ENCODE measurements around the gene PPARG. TPM values are rescaled to one million over a fixed set of nuclear protein-coding genes. Genes with fewer than 3 reads are reported as not detected.

The PPARG gene
- total RNA-seq, 1 donor from 2014 or later = 10.1 TPM

- TF ChIP-seq, protein P1, sequence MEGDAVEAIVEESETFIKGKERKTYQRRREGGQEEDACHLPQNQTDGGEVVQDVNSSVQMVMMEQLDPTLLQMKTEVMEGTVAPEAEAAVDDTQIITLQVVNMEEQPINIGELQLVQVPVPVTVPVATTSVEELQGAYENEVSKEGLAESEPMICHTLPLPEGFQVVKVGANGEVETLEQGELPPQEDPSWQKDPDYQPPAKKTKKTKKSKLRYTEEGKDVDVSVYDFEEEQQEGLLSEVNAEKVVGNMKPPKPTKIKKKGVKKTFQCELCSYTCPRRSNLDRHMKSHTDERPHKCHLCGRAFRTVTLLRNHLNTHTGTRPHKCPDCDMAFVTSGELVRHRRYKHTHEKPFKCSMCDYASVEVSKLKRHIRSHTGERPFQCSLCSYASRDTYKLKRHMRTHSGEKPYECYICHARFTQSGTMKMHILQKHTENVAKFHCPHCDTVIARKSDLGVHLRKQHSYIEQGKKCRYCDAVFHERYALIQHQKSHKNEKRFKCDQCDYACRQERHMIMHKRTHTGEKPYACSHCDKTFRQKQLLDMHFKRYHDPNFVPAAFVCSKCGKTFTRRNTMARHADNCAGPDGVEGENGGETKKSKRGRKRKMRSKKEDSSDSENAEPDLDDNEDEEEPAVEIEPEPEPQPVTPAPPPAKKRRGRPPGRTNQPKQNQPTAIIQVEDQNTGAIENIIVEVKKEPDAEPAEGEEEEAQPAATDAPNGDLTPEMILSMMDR (IDR thresholded peaks at IDR 0.05; ENCODE audit: unreplicated experiment) = no peak
- Mint-ChIP-seq H3K27ac (no peak overlapping the region), H3K9me3 (peaks cover 12% of the 10 kb centered on the region), H3K4me1 (peaks cover 15% of the 10 kb centered on the region), H3K4me3 (no peak overlapping the region), H3K36me3 (peaks cover 17% of the 10 kb centered on the region), H3K27me3 (ENCODE audit: low read depth) (no peaks in the 10 kb centered on the region)
- no peak for DNase-seq (ENCODE audit: low spot score in 2 of 2, unreplicated experiment in 2 of 2)
These were observed 121.1 kb downstream of the PPARG start for GRCh38 chr3:12409684-12410596.

GRCh38 chr3:12413721-12414255 is 124.9 kb downstream of the PPARG start:
- TF ChIP-seq, protein P1 (IDR thresholded peaks at IDR 0.05; ENCODE audit: unreplicated experiment) = no peak
- Mint-ChIP-seq H3K9me3 (no peaks in the 10 kb centered on the region), H3K4me1 (peaks cover 32% of the 10 kb centered on the region), H3K4me3 (no peak overlapping the region), H3K36me3 (no peaks in the 10 kb centered on the region), H3K27ac (no peak overlapping the region), H3K27me3 (ENCODE audit: low read depth) (no peaks in the 10 kb centered on the region)
- no peak for DNase-seq (ENCODE audit: low spot score in 2 of 2, unreplicated experiment in 2 of 2)

DNA sequence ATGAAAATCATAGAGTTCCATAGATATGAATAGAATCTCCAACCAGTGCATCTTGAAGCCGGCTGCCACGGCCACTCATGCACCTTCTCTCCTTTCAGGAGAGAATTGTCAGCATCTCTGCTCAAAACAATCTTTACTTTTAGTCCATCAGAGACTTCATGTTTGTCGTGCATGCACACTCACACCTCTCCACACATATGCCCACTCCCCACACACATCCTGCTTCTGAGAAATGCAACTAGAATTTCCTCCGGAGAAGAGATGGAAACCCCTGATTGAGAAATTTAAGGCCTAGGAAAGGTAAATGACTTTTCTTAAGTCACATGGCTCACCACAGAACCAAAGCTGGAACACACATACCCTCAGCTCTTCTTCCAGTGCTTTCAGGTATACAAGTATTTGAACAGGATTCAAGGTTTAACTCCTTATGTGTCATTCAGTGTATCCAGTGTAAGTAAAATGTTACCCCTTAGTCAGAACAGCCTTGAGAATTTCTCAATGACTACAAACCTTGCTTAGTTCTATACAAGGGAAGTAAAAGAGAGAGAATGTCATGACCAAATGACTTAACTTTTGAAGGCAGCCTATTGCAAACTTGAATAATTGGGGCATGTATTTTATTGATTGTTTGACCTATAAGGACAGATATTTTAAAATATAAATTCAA is 126.3 kb downstream of the PPARG start:
- H3K36me3 Mint-ChIP-seq = no peaks in the 10 kb centered on the region
- no peak for DNase-seq (ENCODE audit: low spot score in 2 of 2, unreplicated experiment in 2 of 2)
- H3K9me3 Mint-ChIP-seq = no peaks in the 10 kb centered on the region
- H3K27ac Mint-ChIP-seq = peak overlapping the region; percentile 40
- H3K27me3 Mint-ChIP-seq (ENCODE audit: low read depth) = no peaks in the 10 kb centered on the region
- TF ChIP-seq, protein P1 (IDR thresholded peaks at IDR 0.05; ENCODE audit: unreplicated experiment) = no peak
- H3K4me1 Mint-ChIP-seq = peaks cover 28% of the 10 kb centered on the region
- no peak overlapping the region for H3K4me3 Mint-ChIP-seq

- no peaks in the 10 kb centered on the region for H3K9me3 Mint-ChIP-seq
These were observed 127.9 kb downstream of the PPARG start for GRCh38 chr3:12416731-12417130.

GRCh38 chr3:12420393-12420792 is 131.5 kb downstream of the PPARG start:
- H3K4me3 Mint-ChIP-seq = no peak overlapping the region
- H3K9me3 Mint-ChIP-seq = no peaks in the 10 kb centered on the region
- no peaks in the 10 kb centered on the region for H3K27me3 Mint-ChIP-seq (ENCODE audit: low read depth)
- DNase-seq (ENCODE audit: low spot score in 2 of 2, unreplicated experiment in 2 of 2) = no peak
- no peaks in the 10 kb centered on the region for H3K36me3 Mint-ChIP-seq
- H3K4me1 Mint-ChIP-seq = peaks cover 59% of the 10 kb centered on the region
- H3K27ac Mint-ChIP-seq = no peak overlapping the region
- TF ChIP-seq, protein P1 (IDR thresholded peaks at IDR 0.05; ENCODE audit: unreplicated experiment) = no peak

More at GRCh38 chr3:12416731-12417130, 127.9 kb downstream of the PPARG start:
- H3K4me3 Mint-ChIP-seq = no peak overlapping the region
- DNase-seq (ENCODE audit: low spot score in 2 of 2, unreplicated experiment in 2 of 2) = no peak
- peaks cover 42% of the 10 kb centered on the region for H3K4me1 Mint-ChIP-seq
- no peak overlapping the region for H3K27ac Mint-ChIP-seq
- H3K27me3 Mint-ChIP-seq (ENCODE audit: low read depth) = no peaks in the 10 kb centered on the region
- H3K36me3 Mint-ChIP-seq = no peaks in the 10 kb centered on the region
- TF ChIP-seq, protein P1 (IDR thresholded peaks at IDR 0.05; ENCODE audit: unreplicated experiment) = no peak

Measured in mesothelial cell of epicardium (in vitro differentiated cells).